Upper lobe of right lung (tissue), 1 donor: ENCODE results near the gene MPHOSPH9. TPM values are rescaled to one million over a fixed set of nuclear protein-coding genes. Genes with fewer than 3 reads are reported as not detected.

ENCODE experiments used
- ATAC-seq: fragments of 200-7000 bp; cut with Tn5 transposase; one replicate; pipeline ENCODE4 v1.9.1; 2020; ENCODE audit warnings: mild to moderate bottlenecking, moderate library complexity
- DNase-seq: peaks from one replicate; pipeline ENCODE4 v3.0.0-alpha.2; 2020
- H3K27ac ChIP-seq: fragments of 200-600 bp; one replicate; pipeline ENCODE4 v1.8.0; 2022
- H3K27me3 ChIP-seq: fragments of 200-600 bp; one replicate; pipeline ENCODE4 v1.8.0; 2022; ENCODE audit warnings: mild to moderate bottlenecking
- H3K36me3 ChIP-seq: fragments of 200-600 bp; one replicate; pipeline ENCODE4 v1.8.0; 2022
- H3K4me1 ChIP-seq: fragments of 200-600 bp; one replicate; pipeline ENCODE4 v1.8.0; 2022
- H3K4me3 ChIP-seq: fragments of 200-600 bp; one replicate; pipeline ENCODE4 v1.8.0; 2022; ENCODE audit warnings: mild to moderate bottlenecking
- H3K9me3 ChIP-seq: fragments of 200-600 bp; one replicate; pipeline ENCODE4 v1.8.0; 2022
- intact Hi-C: fragments of 100-400 bp; cut with DNase I; formaldehyde crosslinking; loops from one replicate; pipeline ENCODE4 v1.11.0; 2022
- total RNA-seq: library from RNA; stranded (reverse); fragmentation: NEBNext Ultra II Directional; extraction: Animal tissue kit (Norgen Biotek cat#: 25700); gene quantifications from one replicate; pipeline ENCODE4 v1.2.1, GENCODE V29; 2021
- TF ChIP-seq, protein P1 (sequence below): fragments of 200-600 bp; IDR thresholded peaks from one replicate; pipeline ENCODE4 v1.8.0; 2022; ENCODE audit warnings: antibody characterized with exemption
- donor health status: DM: no; HTN: yes; CAD: no; lungs with severe emphysema.

MPHOSPH9 gene
- total RNA-seq, 1 donor from 2014 or later = 20.3 TPM

GRCh38 chr12:123267991-123268843, 35.3 kb upstream of the MPHOSPH9 start:
- H3K4me3 ChIP-seq = no peak overlapping the region
- ATAC-seq = peak; percentile 7

DNA sequence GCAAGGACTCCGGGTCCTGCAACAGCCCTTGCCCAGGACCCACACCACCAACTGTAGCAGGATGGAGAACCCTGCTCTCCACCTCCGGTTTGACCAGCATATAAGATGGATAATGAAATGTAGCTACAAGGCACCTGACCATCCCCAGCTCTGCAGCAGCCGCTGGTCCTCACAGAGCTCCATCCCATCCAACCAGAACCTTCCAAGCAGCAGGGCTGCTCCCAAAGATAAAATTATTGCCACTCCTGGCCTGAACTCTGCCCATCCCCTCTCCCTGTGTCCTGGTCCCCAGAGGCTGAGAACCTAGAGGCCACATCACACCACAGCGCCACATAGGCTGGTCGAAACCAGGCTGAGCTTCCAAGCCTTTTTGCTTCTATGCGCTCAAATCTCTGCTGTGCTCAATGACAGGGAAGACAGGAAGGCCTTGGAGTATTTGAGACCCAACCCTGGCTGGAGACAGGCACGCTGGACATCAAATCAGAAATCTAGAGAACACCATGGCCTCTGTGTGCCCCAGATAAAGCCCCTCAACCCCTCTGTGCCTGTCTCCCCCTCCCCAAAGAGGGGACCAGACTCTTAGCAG, 34.5 kb upstream of the MPHOSPH9 start:
- H3K36me3 ChIP-seq = peaks cover 23% of the 10 kb centered on the region
- H3K4me1 ChIP-seq = peaks cover 32% of the 10 kb centered on the region
- H3K27ac ChIP-seq = peak overlapping the region; percentile 78
- DNase-seq = no peak
- ATAC-seq = no peak
- H3K27me3 ChIP-seq = no peaks in the 10 kb centered on the region
- H3K4me3 ChIP-seq = no peak overlapping the region
- intact Hi-C loops = no loop called here
- TF ChIP-seq, protein P1, sequence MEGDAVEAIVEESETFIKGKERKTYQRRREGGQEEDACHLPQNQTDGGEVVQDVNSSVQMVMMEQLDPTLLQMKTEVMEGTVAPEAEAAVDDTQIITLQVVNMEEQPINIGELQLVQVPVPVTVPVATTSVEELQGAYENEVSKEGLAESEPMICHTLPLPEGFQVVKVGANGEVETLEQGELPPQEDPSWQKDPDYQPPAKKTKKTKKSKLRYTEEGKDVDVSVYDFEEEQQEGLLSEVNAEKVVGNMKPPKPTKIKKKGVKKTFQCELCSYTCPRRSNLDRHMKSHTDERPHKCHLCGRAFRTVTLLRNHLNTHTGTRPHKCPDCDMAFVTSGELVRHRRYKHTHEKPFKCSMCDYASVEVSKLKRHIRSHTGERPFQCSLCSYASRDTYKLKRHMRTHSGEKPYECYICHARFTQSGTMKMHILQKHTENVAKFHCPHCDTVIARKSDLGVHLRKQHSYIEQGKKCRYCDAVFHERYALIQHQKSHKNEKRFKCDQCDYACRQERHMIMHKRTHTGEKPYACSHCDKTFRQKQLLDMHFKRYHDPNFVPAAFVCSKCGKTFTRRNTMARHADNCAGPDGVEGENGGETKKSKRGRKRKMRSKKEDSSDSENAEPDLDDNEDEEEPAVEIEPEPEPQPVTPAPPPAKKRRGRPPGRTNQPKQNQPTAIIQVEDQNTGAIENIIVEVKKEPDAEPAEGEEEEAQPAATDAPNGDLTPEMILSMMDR = no peak
- no peaks in the 10 kb centered on the region for H3K9me3 ChIP-seq

More at GRCh38 chr12:123267991-123268843, 35.3 kb upstream of the MPHOSPH9 start:
- Histone ChIP-seq H3K27ac (peak overlapping the region; percentile 78), H3K36me3 (peaks cover 18% of the 10 kb centered on the region), H3K27me3 (no peaks in the 10 kb centered on the region), H3K9me3 (no peaks in the 10 kb centered on the region), H3K4me1 (peaks cover 33% of the 10 kb centered on the region)
- peak; percentile 70 for DNase-seq
- TF ChIP-seq, protein P1 = no peak
- intact Hi-C loops = no loop called here

DNA sequence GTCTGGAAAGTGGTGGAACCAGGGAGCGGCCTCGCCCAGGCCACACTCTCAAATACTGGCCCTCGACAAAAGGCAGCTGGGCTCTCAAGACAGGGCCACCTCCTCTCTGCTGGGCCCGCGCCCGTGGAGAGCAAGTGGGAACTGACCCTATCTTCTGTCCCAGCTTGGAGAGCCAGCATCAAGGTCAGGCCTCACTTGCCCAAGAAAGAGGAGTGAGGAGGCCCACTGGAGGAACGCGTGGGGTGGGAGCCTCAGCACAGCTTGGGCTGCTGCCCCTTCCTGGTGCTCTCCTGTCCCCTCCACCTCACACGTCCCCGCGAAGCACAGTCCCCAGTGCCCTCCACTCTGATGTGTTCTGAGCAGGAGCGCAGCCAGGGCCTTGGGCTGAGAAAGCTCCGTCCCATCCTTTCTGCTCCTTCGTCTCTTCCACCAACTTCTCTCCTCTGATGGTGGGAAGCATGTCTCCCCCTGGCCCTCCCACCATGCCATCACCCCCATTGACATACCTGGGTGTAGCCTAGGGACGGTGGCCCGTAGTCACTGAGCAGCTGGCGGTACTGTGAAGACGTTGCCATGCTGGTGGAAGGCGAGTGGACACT, 33.8 kb upstream of the MPHOSPH9 start:
- H3K4me3 ChIP-seq = no peak overlapping the region
- H3K9me3 ChIP-seq = no peaks in the 10 kb centered on the region
- H3K27me3 ChIP-seq = no peaks in the 10 kb centered on the region
- no peak for ATAC-seq
- H3K27ac ChIP-seq = no peak overlapping the region
- intact Hi-C loops = no loop called here
- H3K36me3 ChIP-seq = peaks cover 30% of the 10 kb centered on the region
- DNase-seq = no peak
- TF ChIP-seq, protein P1 = no peak
- H3K4me1 ChIP-seq = peaks cover 28% of the 10 kb centered on the region

GRCh38 chr12:123265851-123266678, 33.1 kb upstream of the MPHOSPH9 start:
- Histone ChIP-seq H3K27ac (no peak overlapping the region), H3K4me1 (peaks cover 28% of the 10 kb centered on the region), H3K9me3 (no peaks in the 10 kb centered on the region), H3K27me3 (no peaks in the 10 kb centered on the region), H3K4me3 (no peak overlapping the region), H3K36me3 (peaks cover 37% of the 10 kb centered on the region)
- DNase-seq = no peak
- TF ChIP-seq, protein P1 = no peak
- intact Hi-C loops = no loop called here
- ATAC-seq = no peak

DNA sequence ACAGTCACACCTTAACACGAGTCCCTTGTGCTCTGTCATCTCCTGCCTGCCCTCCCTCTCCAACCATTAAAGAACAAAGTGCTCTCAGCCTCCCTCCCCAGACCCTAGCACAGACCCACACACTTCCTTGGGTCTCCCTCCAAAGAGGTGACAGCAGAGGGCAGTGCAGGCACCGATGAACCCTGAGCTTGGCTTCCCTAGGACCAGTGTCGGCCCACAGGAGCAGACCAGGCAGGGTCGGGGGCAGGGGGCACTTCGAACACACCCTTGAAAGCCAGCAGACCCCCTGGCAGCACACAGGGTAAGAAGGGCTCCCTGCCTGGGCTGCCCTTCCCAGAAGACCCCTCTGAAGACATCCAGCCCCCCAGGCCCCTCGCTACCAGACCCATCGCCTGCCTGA, 31.7 kb upstream of the MPHOSPH9 start:
- Histone ChIP-seq H3K27ac (no peak overlapping the region), H3K36me3 (peaks cover 45% of the 10 kb centered on the region), H3K27me3 (no peaks in the 10 kb centered on the region), H3K9me3 (no peaks in the 10 kb centered on the region), H3K4me3 (no peak overlapping the region), H3K4me1 (peaks cover 20% of the 10 kb centered on the region)
- TF ChIP-seq, protein P1 = no peak
- ATAC-seq (peak; percentile 14), DNase-seq (no peak)
- intact Hi-C loops = no loop called here
